Smooth muscle cell (in vitro differentiated cells): ENCODE data around the gene LRRC14B. TPM values are rescaled to one million over a fixed set of nuclear protein-coding genes. Genes with fewer than 3 reads are reported as not detected.

ENCODE experiments used
- DNase-seq: peaks from one replicate; lab custom pipeline; 2025; ENCODE audit not compliant: unreplicated experiment; lab: John Stamatoyannopoulos, UW
- H2AFZ ChIP-seq: fragments of 200-600 bp; sonication (generic); 2 replicates; pipeline ENCODE4 v1.6.0; 2016; ENCODE audit warnings: antibody characterized with exemption, low read depth, mild to moderate bottlenecking
- H3F3A ChIP-seq: fragments of 200-600 bp; sonication (generic); 2 replicates; pipeline ENCODE4 v1.6.0; 2017; ENCODE audit warnings: antibody characterized with exemption, low read depth
- H3K27ac ChIP-seq: fragments of 200-600 bp; sonication (generic); 2 replicates; pipeline ENCODE4 v1.5.1; 2016; ENCODE audit warnings: low read depth, mild to moderate bottlenecking
- H3K27me3 ChIP-seq: fragments of 200-600 bp; sonication (generic); 2 replicates; pipeline ENCODE4 v1.6.1; 2016; ENCODE audit warnings: low read depth, mild to moderate bottlenecking
- H3K36me3 ChIP-seq: fragments of 200-600 bp; sonication (generic); 2 replicates; pipeline ENCODE4 v1.5.1; 2016; ENCODE audit warnings: low read depth
- H3K4me1 ChIP-seq: fragments of 200-600 bp; sonication (generic); 2 replicates; pipeline ENCODE4 v1.5.1; 2016; ENCODE audit warnings: low read depth
- H3K4me2 ChIP-seq: fragments of 200-600 bp; sonication (generic); 2 replicates; pipeline ENCODE4 v1.6.0; 2016; ENCODE audit warnings: mild to moderate bottlenecking
- H3K4me3 ChIP-seq: fragments of 200-600 bp; sonication (generic); 2 replicates; pipeline ENCODE4 v1.5.1; 2016; ENCODE audit warnings: mild to moderate bottlenecking
- H3K79me2 ChIP-seq: fragments of 200-600 bp; sonication (generic); 2 replicates; pipeline ENCODE4 v1.6.0; 2016; ENCODE audit warnings: low read depth, mild to moderate bottlenecking
- H3K9ac ChIP-seq: fragments of 200-600 bp; sonication (generic); 2 replicates; pipeline ENCODE4 v1.6.0; 2016; ENCODE audit warnings: low read depth
- H3K9me3 ChIP-seq: fragments of 200-600 bp; sonication (generic); replicated peaks from 2 replicates; pipeline ENCODE4 v1.5.1; 2016; ENCODE audit warnings: low read depth
- H4K20me1 ChIP-seq: fragments of 200-600 bp; sonication (generic); 2 replicates; pipeline ENCODE4 v1.6.0; 2016; ENCODE audit warnings: low read depth
- WGBS: methylation state at CpG from one replicate; pipeline ENCODE4 v1.1.7; 2016; ENCODE audit warnings: low lambda C conversion rate; 5-methylcytosine and 5-hydroxymethylcytosine counted together
- polyA plus RNA-seq: library from polyadenylated mRNA; unstranded; fragments of >200 nt; fragmentation: Nextera tagmentation; extraction: Ambion mirVana; gene quantifications from 2 replicates; pipeline ENCODE4 v1.2.1, GENCODE V29; 2016
- total RNA-seq: library from RNA; depleted of rRNA; stranded (reverse); fragments of >200 nt; gene quantifications from 2 replicates; pipeline ENCODE4 v1.2.3, GENCODE V29; 2014
- TF ChIP-seq, protein P1 (sequence below): fragments of 200-600 bp; sonication (generic); IDR thresholded peaks from 2 replicates; pipeline ENCODE4 v1.5.1; 2017; ENCODE audit warnings: borderline replicate concordance, mild to moderate bottlenecking, antibody characterized with exemption; ENCODE audit not compliant: insufficient read depth, poor library complexity, severe bottlenecking

The LRRC14B gene
- total and polyA plus RNA-seq, 2 experiments from 2014 or later: not detected

DNA sequence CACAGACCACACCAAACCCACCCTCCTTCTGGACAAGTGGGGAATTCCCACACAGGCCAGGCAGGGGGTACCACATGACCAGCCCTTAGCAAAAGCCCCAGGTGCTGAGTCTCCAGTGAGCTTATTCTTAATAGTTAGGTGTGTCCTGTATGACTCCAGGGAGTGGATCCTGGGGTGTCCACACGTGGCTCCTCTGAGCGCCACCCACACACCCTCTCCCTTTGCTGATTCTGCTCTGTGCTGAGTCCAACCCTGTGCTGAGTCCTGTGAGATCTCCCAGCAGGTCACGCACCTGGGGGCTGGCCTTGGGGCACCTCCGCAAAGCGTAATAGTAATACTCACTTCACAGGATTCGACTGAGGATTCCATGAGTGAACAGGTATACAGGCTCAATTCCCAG is 12.7 kb downstream of the LRRC14B start:
- Histone ChIP-seq H4K20me1 (peaks cover 79% of the 10 kb centered on the region), H3K4me3 (no peak overlapping the region), H3K4me1 (no peaks in the 10 kb centered on the region), H3F3A (no peaks in the 10 kb centered on the region), H2AFZ (no peak overlapping the region), H3K27ac (no peak overlapping the region), H3K9ac (no peak overlapping the region), H3K9me3 (no peaks in the 10 kb centered on the region), H3K79me2 (peaks cover 12% of the 10 kb centered on the region), H3K36me3 (no peaks in the 10 kb centered on the region), H3K27me3 (no peaks in the 10 kb centered on the region), H3K4me2 (no peak overlapping the region)
- no peak for DNase-seq
- WGBS: over 99% methylated on average over 6 of the region's 6 CpGs
- TF ChIP-seq, protein P1, sequence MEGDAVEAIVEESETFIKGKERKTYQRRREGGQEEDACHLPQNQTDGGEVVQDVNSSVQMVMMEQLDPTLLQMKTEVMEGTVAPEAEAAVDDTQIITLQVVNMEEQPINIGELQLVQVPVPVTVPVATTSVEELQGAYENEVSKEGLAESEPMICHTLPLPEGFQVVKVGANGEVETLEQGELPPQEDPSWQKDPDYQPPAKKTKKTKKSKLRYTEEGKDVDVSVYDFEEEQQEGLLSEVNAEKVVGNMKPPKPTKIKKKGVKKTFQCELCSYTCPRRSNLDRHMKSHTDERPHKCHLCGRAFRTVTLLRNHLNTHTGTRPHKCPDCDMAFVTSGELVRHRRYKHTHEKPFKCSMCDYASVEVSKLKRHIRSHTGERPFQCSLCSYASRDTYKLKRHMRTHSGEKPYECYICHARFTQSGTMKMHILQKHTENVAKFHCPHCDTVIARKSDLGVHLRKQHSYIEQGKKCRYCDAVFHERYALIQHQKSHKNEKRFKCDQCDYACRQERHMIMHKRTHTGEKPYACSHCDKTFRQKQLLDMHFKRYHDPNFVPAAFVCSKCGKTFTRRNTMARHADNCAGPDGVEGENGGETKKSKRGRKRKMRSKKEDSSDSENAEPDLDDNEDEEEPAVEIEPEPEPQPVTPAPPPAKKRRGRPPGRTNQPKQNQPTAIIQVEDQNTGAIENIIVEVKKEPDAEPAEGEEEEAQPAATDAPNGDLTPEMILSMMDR: no peak

DNA sequence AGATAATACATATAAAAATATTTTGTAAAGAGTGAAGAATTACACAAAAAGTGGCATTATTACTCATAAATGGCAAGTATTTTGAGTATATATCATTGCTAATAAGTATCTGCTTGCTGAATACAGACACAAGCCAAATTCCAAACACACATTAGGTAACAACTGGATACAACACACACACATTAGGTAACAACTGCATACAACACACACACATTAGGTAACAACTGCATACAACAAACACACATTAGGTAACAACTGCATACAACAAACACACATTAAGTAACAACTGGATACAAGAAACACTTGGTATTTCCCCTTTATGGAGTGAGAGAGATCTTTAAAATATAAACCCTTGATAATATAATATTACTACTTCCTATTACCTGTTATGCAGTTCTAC is 13.2 kb downstream of the LRRC14B start:
- H4K20me1 ChIP-seq: peaks cover 76% of the 10 kb centered on the region
- no peak overlapping the region for H3K4me3 ChIP-seq
- no peaks in the 10 kb centered on the region for H3K4me1 ChIP-seq

DNA sequence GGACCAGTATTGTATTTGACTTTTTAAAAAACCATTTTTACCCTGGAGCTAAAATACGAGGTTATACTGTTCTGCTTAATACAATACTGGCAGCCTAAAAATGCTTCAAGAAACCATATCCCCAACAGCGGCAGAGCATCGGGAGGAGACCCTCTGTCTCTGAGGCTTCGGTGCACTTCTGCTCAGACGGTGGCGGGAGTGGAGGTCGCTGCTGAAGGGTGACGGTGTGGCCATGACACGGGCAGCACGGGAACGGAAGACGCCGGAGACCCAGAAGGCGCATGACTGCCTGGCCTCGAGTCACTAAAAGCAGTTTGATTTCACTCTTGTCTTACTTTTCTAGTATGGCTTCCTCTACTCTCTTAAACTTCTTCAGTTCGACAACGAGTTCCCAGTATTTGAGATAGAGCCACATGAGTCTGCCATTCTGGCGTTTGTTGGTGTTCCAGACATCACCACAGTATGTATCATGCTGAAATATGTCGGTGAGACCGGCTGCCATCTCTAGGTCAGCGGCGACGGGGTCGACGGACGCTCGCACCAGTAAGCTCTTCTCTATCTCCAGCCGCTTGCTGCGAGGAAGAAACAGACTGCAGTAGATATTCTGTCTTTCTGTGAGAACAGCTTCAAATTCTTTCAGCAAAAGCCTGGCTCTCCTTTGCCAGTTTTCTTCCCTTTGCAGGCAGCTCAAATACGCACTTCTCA is 13.8 kb downstream of the LRRC14B start:
- TF ChIP-seq, protein P1: no peak
- H3K27me3 ChIP-seq: no peaks in the 10 kb centered on the region

More for the DNA sequence above, 13.2 kb downstream of the LRRC14B start:
- Histone ChIP-seq H3K9ac (no peak overlapping the region), H3K27ac (no peak overlapping the region), H3K36me3 (no peaks in the 10 kb centered on the region), H2AFZ (no peak overlapping the region), H3K9me3 (no peaks in the 10 kb centered on the region), H3K4me2 (no peak overlapping the region), H3K79me2 (peaks cover 12% of the 10 kb centered on the region), H3F3A (no peaks in the 10 kb centered on the region), H3K27me3 (no peaks in the 10 kb centered on the region)
- no peak for DNase-seq
- TF ChIP-seq, protein P1: no peak

DNA sequence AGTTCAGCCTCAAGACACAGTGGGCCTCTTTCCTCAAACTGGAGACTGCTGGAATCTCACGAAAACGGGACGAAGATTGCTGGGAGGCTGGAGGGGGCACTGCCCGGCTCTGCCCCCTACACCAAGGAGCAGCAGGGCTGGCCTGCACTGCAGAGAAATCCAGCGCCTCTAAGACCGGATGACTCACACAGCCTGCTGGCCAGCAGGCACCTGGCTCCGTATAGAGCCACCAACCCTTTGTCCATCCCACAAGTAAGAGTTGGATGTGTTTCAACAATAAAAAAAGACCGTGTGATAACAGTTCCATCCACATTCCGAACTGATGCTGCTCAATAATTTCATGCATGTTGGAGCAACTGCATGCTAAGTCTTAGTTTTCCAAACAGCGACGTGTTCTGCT is 15.1 kb downstream of the LRRC14B start:
- Histone ChIP-seq H3K9ac (no peak overlapping the region), H3K79me2 (peaks cover 20% of the 10 kb centered on the region), H3K4me2 (no peak overlapping the region), H3K27me3 (no peaks in the 10 kb centered on the region), H3K9me3 (no peaks in the 10 kb centered on the region), H3K4me1 (no peaks in the 10 kb centered on the region), H2AFZ (no peak overlapping the region), H3K4me3 (no peak overlapping the region), H3K27ac (no peak overlapping the region), H3K36me3 (no peaks in the 10 kb centered on the region), H4K20me1 (peaks cover 75% of the 10 kb centered on the region), H3F3A (no peaks in the 10 kb centered on the region)
- WGBS: 72% methylated on average over 11 of the region's 11 CpGs
- TF ChIP-seq, protein P1: no peak
- DNase-seq: no peak

More for the DNA sequence above, 13.8 kb downstream of the LRRC14B start:
- no peak for DNase-seq
- Histone ChIP-seq H3K36me3 (no peaks in the 10 kb centered on the region), H3K4me1 (no peaks in the 10 kb centered on the region), H3K9me3 (no peaks in the 10 kb centered on the region), H2AFZ (no peak overlapping the region), H3K4me2 (no peak overlapping the region), H3K4me3 (no peak overlapping the region), H3F3A (no peaks in the 10 kb centered on the region), H3K79me2 (peaks cover 16% of the 10 kb centered on the region), H4K20me1 (peaks cover 77% of the 10 kb centered on the region), H3K27ac (no peak overlapping the region), H3K9ac (no peak overlapping the region)
- 98% methylated on average over 30 of the region's 30 CpGs for WGBS
